GM12878 (cell line): ENCODE results near the gene GOLIM4. TPM values are rescaled to one million over a fixed set of nuclear protein-coding genes. Genes with fewer than 3 reads are reported as not detected.

ENCODE experiments used
- ATAC-seq: fragments of 200-7000 bp; cut with Tn5 transposase; 3 replicates; pipeline ENCODE4 v1.9.1; 2020; ENCODE audit warnings: mild to moderate bottlenecking, moderate library complexity
- BruUV-seq: library from RNA; stranded (reverse); fragments of 400-500 nt; replicated peaks from 2 replicates; lab custom pipeline; 2021; lab: Mats Ljungman, UMichigan
- CTCF ChIA-PET: fragments of 300-600 bp; sonication (Branson Sonifier 250); formaldehyde crosslinking; extraction: SDS; loops from one replicate; lab custom pipeline; 2021; ENCODE audit warnings: inconsistent platforms; lab: Yijun Ruan, JAX
- POLR2A ChIA-PET: fragments of 350-600 bp; formaldehyde crosslinking; extraction: SDS; loops from one replicate; lab custom pipeline; 2021; ENCODE audit warnings: inconsistent platforms; lab: Charles Lee
- RAD21 ChIA-PET: fragments of 300-600 bp; sonication (Branson Sonifier 250); formaldehyde crosslinking; loops from one replicate; lab custom pipeline; 2023; ENCODE audit warnings: antibody characterized with exemption; ENCODE audit not compliant: unreplicated experiment; lab: Charles Lee
- SMC1A ChIA-PET: fragments of 300-600 bp; sonication (Branson Sonifier 250); formaldehyde crosslinking; loops from one replicate; lab custom pipeline; 2023; ENCODE audit not compliant: unreplicated experiment, uncharacterized antibody; lab: Charles Lee
- DNase-seq: peaks from one replicate; pipeline ENCODE4 v3.0.0-alpha.2; 2011; ENCODE audit warnings: low read depth, low spot score
- FAIRE-seq: peaks from 3 replicates; lab custom pipeline; 2011; peaks lifted over from hg19 to GRCh38; lab: Jason Lieb, UNC
- H2AFZ ChIP-seq: 2 replicates; pipeline ENCODE4 v1.6.0; 2011; ENCODE audit warnings: low read depth, low read length, control low read depth; ENCODE audit not compliant: control insufficient read depth
- H3K27ac ChIP-seq: 2 replicates; pipeline ENCODE4 v1.5.1; 2011; ENCODE audit warnings: control low read depth; ENCODE audit not compliant: control insufficient read depth, insufficient read depth
- H3K27me3 ChIP-seq, 2 experiments: replicated peaks in 1 of 2; 2 replicates each; pipeline versions ENCODE4 v1.6.0 to v1.6.1; 2011; ENCODE audit warnings: low read length in 1 of 2; ENCODE audit not compliant: control insufficient read depth in 2 of 2, insufficient read depth in 2 of 2
- H3K36me3 ChIP-seq, 2 experiments: 2 replicates each; pipeline ENCODE4 v1.5.1; 2011; ENCODE audit warnings: low read length in 1 of 2; ENCODE audit not compliant: control insufficient read depth in 2 of 2, insufficient read depth in 2 of 2
- H3K4me1 ChIP-seq: 2 replicates; pipeline ENCODE4 v1.6.1; 2011; ENCODE audit warnings: mild to moderate bottlenecking, low read length, moderate library complexity, mixed read lengths; ENCODE audit not compliant: control insufficient read depth, insufficient read depth
- H3K4me2 ChIP-seq: 2 replicates; pipeline ENCODE4 v1.6.0; 2011; ENCODE audit warnings: control low read depth; ENCODE audit not compliant: control insufficient read depth, insufficient read depth
- H3K4me3 ChIP-seq: fragments of 200-600 bp; sonication (generic); 2 replicates; pipeline ENCODE4 v1.5.1; 2016
- H3K79me2 ChIP-seq: 2 replicates; pipeline ENCODE4 v1.6.0; 2011; ENCODE audit warnings: low read length; ENCODE audit not compliant: control insufficient read depth, insufficient read depth
- H3K9ac ChIP-seq: 2 replicates; pipeline ENCODE4 v1.8.0; 2011; ENCODE audit warnings: low read length, control low read depth, mixed read lengths; ENCODE audit not compliant: control insufficient read depth, insufficient read depth
- H3K9me3 ChIP-seq: replicated peaks from 3 replicates; pipeline ENCODE4 v1.5.1; 2011; ENCODE audit warnings: mild to moderate bottlenecking, low read length; ENCODE audit not compliant: control insufficient read depth, insufficient read depth
- H4K20me1 ChIP-seq: 2 replicates; pipeline ENCODE4 v1.6.0; 2011; ENCODE audit not compliant: control insufficient read depth, insufficient read depth
- BCLAF1 ChIP-seq: fragments of 450-650 bp; IDR thresholded peaks from 2 replicates; pipeline ENCODE4 v1.6.1; 2017; ENCODE audit warnings: antibody characterized with exemption, mild to moderate bottlenecking, moderate library complexity
- CHD2 ChIP-seq: IDR thresholded peaks from 2 replicates; pipeline ENCODE4 v1.6.1; 2011; ENCODE audit warnings: low read depth, low read length, improper control_type of control experiment, borderline replicate concordance
- E4F1 ChIP-seq: fragments of 450-650 bp; IDR thresholded peaks from 2 replicates; pipeline ENCODE4 v1.6.1; 2018; ENCODE audit warnings: borderline replicate concordance, mild to moderate bottlenecking; ENCODE audit not compliant: partially characterized antibody
- EP300 ChIP-seq, 2 experiments: fragments of 150-350 bp in 1 of 2; IDR thresholded peaks; 2 replicates each; pipeline ENCODE4 v1.6.1; 2011 to 2012; ENCODE audit warnings: low read depth in 2 of 2, low read length in 2 of 2, borderline replicate concordance in 1 of 2, improper control_type of control experiment in 1 of 2, inconsistent platforms in 1 of 2; ENCODE audit not compliant: control insufficient read depth in 1 of 2
- FOXM1 ChIP-seq: IDR thresholded peaks from 2 replicates; pipeline ENCODE4 v1.6.1; 2012; ENCODE audit warnings: low read depth, mild to moderate bottlenecking, inconsistent platforms, low read length, moderate library complexity
- KDM1A ChIP-seq: fragments of 200-600 bp; sonication (generic); IDR thresholded peaks from 2 replicates; pipeline ENCODE4 v1.6.1; 2016; ENCODE audit warnings: borderline replicate concordance
- LARP7 ChIP-seq: fragments of 450-650 bp; IDR thresholded peaks from 2 replicates; pipeline ENCODE4 v1.6.1; 2017; ENCODE audit warnings: mild to moderate bottlenecking
- MYC ChIP-seq: IDR thresholded peaks from 2 replicates; pipeline ENCODE4 v1.6.1; 2011; ENCODE audit warnings: mild to moderate bottlenecking, low read length, moderate library complexity, inconsistent platforms; ENCODE audit not compliant: insufficient read depth, insufficient replicate concordance, insufficient read length, severe bottlenecking
- NFIC ChIP-seq: IDR thresholded peaks from 2 replicates; pipeline ENCODE4 v1.6.1; 2012; ENCODE audit warnings: low read depth, mild to moderate bottlenecking, inconsistent platforms, low read length, moderate library complexity
- PML ChIP-seq: IDR thresholded peaks from 2 replicates; pipeline ENCODE4 v1.6.1; 2012; ENCODE audit warnings: low read length, inconsistent platforms
- POLR2AphosphoS2 ChIP-seq: IDR thresholded peaks from 2 replicates; pipeline ENCODE4 v1.6.1; 2011; ENCODE audit warnings: low read depth, mild to moderate bottlenecking, low read length, improper control_type of control experiment, moderate library complexity
- RUNX3 ChIP-seq: IDR thresholded peaks from 2 replicates; pipeline ENCODE4 v1.6.1; 2012; ENCODE audit warnings: low read length, inconsistent platforms
- SREBF2 ChIP-seq: IDR thresholded peaks from 2 replicates; pipeline ENCODE4 v1.6.1; 2012; ENCODE audit warnings: mild to moderate bottlenecking, low read length
- SUZ12 ChIP-seq: fragments of 200-600 bp; sonication (generic); IDR thresholded peaks from one replicate; pipeline ENCODE4 v1.6.1; 2018; ENCODE audit warnings: antibody characterized with exemption, mild to moderate bottlenecking; ENCODE audit not compliant: unreplicated experiment
- TBL1XR1 ChIP-seq: IDR thresholded peaks from 2 replicates; pipeline ENCODE4 v1.6.1; 2012; ENCODE audit warnings: low read depth, low read length, improper control_type of control experiment
- ZNF217 ChIP-seq: fragments of 450-650 bp; IDR thresholded peaks from 2 replicates; pipeline ENCODE4 v1.6.1; 2017; ENCODE audit warnings: antibody characterized with exemption, mild to moderate bottlenecking
- whole genome bisulfite sequencing: methylation state at CpG from one replicate; pipeline ENCODE4 v1.1.6; 2016; ENCODE audit warnings: low lambda C conversion rate; ENCODE audit not compliant: insufficient replicate concordance, insufficient coverage; ENCODE audit errors: missing lambda C conversion rate; 5-methylcytosine and 5-hydroxymethylcytosine counted together
- in situ Hi-C: fragments of 300-500 bp; cut with MboI; formaldehyde crosslinking; loops from 9 replicates; pipeline ENCODE4 v1.14.3; 2018; ENCODE audit warnings: mixed read lengths
- intact Hi-C: fragments of 100-400 bp; cut with micrococcal nuclease; formaldehyde crosslinking; loops from one replicate; pipeline ENCODE4 v1.14.2; 2022; ENCODE audit not compliant: unreplicated experiment
- polyA plus RNA-seq, 11 experiments: library from polyadenylated mRNA; depleted of rRNA in 4 of 11; unstranded in 6 of 11; stranded (reverse) in 5 of 11; fragments of >200 nt; fragmentation: Nextera tagmentation in 4 of 11; fragmentation: Illumina TruSeq in 1 of 11; extraction: Ambion mirVana in 4 of 11; extraction: Trizol in 1 of 11; gene quantifications; 1 replicate in 1 of 11; 2 replicates in 10 of 11; pipeline versions ENCODE4 v1.2.1 to v1.2.3, GENCODE V29; 2011 to 2016; ENCODE audit warnings: inconsistent platforms in 2 of 11, missing spikeins in 2 of 11, low read depth in 1 of 11
- total RNA-seq, 4 experiments: library from RNA; depleted of rRNA in 3 of 4; stranded (reverse); fragments of >200 nt in 3 of 4; fragmentation: Illumina TruSeq in 1 of 4; extraction: Trizol in 1 of 4; gene quantifications; 2 replicates each; pipeline versions ENCODE4 v1.2.1 to v1.2.3, GENCODE V29; 2013 to 2021
- TF ChIP-seq, protein P1 (sequence below): IDR thresholded peaks from 2 replicates; pipeline ENCODE4 v1.6.1; 2012; ENCODE audit warnings: low read depth, low read length, improper control_type of control experiment
- TF ChIP-seq, protein P2 (sequence below): fragments of 450-650 bp; IDR thresholded peaks from 2 replicates; pipeline ENCODE4 v1.6.1; 2017; ENCODE audit warnings: borderline replicate concordance

GOLIM4 gene
- total and polyA plus RNA-seq, 10 of the 15 experiments (the other 5 are each of a cell fraction or from before 2014, with no cell fraction given), result 11.1 to 32.4 (median 19.3) TPM

- CTCF ChIA-PET, result interaction anchor here (1.5 to 2.1 kb wide), 3 partner anchors 11 to 136 kb away, joined by 4 to 7 read pairs (median 4); no protein-coding TSS in a partner anchor
- 63% methylated on average over 4 of the region's 4 CpGs for WGBS
- TF ChIP-seq NFIC, result no peak
- TF ChIP-seq MYC, result no peak
- no peak for TF ChIP-seq SUZ12
- no peak for TF ChIP-seq PML
- no peak for TF ChIP-seq FOXM1
- no peak for TF ChIP-seq ZNF217
- no peak for TF ChIP-seq POLR2AphosphoS2
- no peak for TF ChIP-seq SREBF2
- TF ChIP-seq TBL1XR1, result no peak
- TF ChIP-seq CHD2, result no peak
- TF ChIP-seq RUNX3, result no peak
- TF ChIP-seq EP300 (IDR thresholded peaks at IDR 0.05; ENCODE audit: borderline replicate concordance in 1 of 2, control insufficient read depth in 1 of 2, low read depth in 2 of 2, low read length in 2 of 2), result no peak
- TF ChIP-seq BCLAF1, result no peak
- TF ChIP-seq, protein P1, sequence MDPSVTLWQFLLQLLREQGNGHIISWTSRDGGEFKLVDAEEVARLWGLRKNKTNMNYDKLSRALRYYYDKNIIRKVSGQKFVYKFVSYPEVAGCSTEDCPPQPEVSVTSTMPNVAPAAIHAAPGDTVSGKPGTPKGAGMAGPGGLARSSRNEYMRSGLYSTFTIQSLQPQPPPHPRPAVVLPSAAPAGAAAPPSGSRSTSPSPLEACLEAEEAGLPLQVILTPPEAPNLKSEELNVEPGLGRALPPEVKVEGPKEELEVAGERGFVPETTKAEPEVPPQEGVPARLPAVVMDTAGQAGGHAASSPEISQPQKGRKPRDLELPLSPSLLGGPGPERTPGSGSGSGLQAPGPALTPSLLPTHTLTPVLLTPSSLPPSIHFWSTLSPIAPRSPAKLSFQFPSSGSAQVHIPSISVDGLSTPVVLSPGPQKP, result no peak
- TF ChIP-seq KDM1A, result no peak
- TF ChIP-seq, protein P2, sequence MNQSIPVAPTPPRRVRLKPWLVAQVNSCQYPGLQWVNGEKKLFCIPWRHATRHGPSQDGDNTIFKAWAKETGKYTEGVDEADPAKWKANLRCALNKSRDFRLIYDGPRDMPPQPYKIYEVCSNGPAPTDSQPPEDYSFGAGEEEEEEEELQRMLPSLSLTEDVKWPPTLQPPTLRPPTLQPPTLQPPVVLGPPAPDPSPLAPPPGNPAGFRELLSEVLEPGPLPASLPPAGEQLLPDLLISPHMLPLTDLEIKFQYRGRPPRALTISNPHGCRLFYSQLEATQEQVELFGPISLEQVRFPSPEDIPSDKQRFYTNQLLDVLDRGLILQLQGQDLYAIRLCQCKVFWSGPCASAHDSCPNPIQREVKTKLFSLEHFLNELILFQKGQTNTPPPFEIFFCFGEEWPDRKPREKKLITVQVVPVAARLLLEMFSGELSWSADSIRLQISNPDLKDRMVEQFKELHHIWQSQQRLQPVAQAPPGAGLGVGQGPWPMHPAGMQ, result no peak
- no peak for TF ChIP-seq LARP7
- TF ChIP-seq E4F1, result no peak
These were observed 65.1 kb downstream of the GOLIM4 start for GRCh38 chr3:168030577-168030976.

More at GRCh38 chr3:168030577-168030976, 65.1 kb downstream of the GOLIM4 start:
- Histone ChIP-seq H3K27me3 (no peaks in the 10 kb centered on the region), H3K9ac (no peak overlapping the region), H3K4me2 (no peak overlapping the region), H3K9me3 (no peaks in the 10 kb centered on the region), H2AFZ (no peak overlapping the region), H3K79me2 (no peaks in the 10 kb centered on the region), H4K20me1 (no peaks in the 10 kb centered on the region), H3K4me3 (no peak overlapping the region), H3K27ac (no peak overlapping the region), H3K4me1 (no peaks in the 10 kb centered on the region), H3K36me3 (peaks cover 7% of the 10 kb centered on the region in 2 experiments)
- ChIA-PET RAD21 (no interaction called here), SMC1A (interaction anchor here (1.8 kb wide), 1 partner anchor 17 kb away, joined by 6 read pairs; no protein-coding TSS in a partner anchor), POLR2A (no interaction called here)
- BruUV-seq, result no TSS peak
- intact Hi-C loops (no loop called here), in situ Hi-C loops (no loop called here)
- DNase-seq (no peak), FAIRE-seq (no peak), ATAC-seq (no peak)
